Measurements from ENCODE around the gene LPP.

Gene LPP

DNA sequence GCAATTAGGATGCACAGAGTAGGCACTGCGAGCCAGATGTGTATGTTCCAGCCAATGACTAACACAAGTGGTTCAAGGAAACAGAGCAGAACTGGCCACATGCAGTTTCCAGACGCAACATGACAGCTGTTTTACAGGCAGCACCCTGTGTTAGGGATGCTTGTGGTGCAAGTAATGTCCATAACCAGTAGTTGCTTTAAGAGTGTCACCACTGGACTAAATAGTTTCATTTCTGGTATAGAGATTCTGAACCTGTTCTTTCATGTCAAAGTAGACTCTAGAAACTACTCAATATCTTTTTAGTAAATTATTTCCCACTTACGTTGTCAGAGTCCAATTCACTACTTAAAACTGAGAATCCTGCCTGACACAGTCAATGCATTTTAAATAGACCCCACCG is 14.5 kb upstream of the LPP start:
- no peak for DNase-seq

- no peak for DNase-seq
Observed at GRCh38 chr3:188146219-188146618, 7.7 kb upstream of the LPP start.

- no peak for DNase-seq
Observed at GRCh38 chr3:188147782-188148181, 6.2 kb upstream of the LPP start.

DNA sequence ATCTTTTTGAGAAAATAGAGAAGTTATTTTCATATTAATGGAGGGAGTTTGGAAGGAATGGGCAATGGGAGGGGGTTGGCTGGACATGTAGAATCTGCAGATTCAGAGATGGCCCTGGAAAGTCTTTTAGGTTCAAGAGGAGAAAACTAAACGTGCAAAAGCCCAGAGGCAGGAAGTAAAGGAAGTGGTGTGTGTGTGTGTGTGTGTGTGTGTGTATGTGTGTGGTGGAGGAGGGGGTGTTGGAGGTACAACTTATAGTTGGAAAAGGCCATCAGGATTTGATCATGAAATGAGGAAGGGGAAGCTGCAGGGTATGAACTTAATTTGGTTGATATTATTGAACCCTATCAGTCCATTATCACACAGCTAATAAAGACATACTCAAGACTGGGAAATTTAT is 5.6 kb upstream of the LPP start:
- DNase-seq, result no peak

- no peak for DNase-seq
Observed at GRCh38 chr3:188149587-188149986, 4.4 kb upstream of the LPP start.

DNA sequence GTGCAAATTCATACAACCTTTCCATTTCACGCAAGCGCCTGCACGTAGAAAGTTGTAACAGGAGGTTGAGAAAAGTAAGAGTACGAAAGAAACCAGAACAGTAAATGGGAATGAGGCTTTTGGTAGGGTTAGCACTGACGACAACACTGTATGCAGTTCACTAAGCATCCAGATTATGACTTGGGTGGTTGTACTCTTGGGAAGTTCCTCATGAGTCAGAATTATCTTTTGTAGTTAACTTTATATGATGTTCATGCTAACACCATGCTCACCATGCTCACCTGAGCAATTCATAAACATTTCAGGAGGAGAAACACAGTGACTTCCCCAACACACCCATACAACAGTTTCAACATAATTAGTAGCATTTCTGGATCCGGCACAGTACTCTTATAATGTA is 3.0 kb upstream of the LPP start:
- no peak for DNase-seq

DNA sequence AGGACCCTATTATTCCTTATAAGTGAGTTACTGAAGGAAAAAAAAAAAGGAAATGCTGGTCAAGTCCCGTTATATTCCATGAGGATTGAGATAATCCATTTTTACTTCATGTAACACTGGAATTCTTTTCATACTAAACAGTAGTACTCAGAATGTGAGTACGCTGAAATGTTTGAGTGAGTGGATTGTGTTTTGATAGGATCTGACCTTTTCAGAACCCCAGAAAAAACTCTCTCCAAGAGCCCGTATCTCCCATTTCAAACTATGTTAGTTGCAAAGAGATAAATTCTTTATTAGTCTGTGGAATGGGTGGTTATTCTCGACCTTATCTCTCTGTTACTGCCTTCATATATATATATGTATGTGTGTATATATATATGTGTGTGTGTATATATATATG is 2.5 kb upstream of the LPP start:
- no peak for DNase-seq

GRCh38 chr3:188152660-188153436 is 1.1 kb upstream of the LPP start:
- no peak for DNase-seq

- DNase-seq, result no peak
Observed at GRCh38 chr3:188153437-188154013, 432 bp upstream of the LPP start.

DNA sequence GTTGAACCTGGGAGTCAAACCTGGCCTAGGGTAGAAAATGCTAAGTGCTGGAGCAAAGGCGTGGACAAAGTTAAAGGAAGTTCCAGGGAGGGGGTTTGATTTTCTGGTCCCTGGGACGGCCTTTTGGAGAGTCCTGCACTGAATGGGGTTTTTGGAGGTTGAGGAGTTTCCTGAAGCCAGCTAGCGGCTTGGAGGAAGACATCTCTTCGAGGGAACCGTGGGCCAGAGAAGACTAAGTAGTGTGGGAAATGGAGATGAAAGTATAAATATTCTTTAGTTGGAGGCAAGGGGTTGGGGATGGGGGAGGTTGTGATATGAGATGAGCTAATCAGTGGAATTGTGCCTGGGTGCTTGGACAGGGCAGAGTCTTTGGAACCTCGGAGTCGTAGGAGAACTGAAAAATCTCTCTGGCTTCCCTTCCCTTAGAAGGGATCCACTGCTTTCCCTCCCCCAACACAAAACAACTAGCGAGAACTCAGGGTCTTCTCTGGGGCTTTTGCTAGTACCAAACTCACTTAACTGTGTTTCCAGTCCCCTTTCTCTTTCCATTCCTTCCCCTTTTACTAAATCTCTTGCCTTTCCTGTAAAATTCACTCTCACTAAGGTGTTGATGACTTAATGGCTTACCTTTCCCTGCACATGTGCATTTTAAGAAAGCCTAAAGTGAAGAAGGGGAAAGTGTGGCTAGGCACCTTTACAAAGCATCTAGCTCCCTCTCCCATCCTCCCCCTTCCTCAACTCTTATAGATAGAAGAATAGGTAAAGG is 1.0 kb downstream of the LPP start:
- no peak for DNase-seq

- no peak for DNase-seq
Observed at GRCh38 chr3:188156056-188156455, 2.1 kb downstream of the LPP start.

GRCh38 chr3:188157407-188157806 is 3.5 kb downstream of the LPP start:
- no peak for DNase-seq

GRCh38 chr3:188157971-188158370 is 4.0 kb downstream of the LPP start:
- DNase-seq, result no peak

DNA sequence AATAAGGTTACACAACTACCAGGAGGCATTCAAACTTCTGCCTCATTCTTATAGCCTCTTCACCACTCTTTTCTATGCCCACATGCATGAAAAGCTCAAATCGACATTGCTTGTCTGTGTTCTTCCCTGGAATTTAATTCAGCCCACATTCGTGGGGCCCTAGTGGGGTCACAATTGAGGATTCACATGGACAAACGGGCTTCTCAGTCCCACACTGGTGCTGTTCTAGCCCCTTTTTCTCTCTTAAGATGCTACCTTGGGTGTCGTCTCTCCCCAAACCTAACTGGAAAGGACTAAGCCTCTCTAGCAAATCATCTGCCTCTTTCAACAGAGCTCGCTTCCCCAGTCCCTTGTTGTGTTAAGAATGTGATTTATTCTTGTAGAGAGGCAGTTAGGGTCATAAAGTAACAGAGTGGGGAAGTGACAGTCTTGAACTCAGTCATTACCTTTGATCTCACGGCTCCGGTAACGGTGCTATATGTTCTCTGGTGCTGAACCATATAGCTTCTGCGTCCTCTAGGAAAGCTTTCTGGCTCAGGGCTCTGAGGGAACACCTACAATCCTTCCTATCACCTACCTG is 4.9 kb downstream of the LPP start:
- DNase-seq, result no peak

GRCh38 chr3:188160751-188161150 is 6.8 kb downstream of the LPP start:
- no peak for DNase-seq

DNA sequence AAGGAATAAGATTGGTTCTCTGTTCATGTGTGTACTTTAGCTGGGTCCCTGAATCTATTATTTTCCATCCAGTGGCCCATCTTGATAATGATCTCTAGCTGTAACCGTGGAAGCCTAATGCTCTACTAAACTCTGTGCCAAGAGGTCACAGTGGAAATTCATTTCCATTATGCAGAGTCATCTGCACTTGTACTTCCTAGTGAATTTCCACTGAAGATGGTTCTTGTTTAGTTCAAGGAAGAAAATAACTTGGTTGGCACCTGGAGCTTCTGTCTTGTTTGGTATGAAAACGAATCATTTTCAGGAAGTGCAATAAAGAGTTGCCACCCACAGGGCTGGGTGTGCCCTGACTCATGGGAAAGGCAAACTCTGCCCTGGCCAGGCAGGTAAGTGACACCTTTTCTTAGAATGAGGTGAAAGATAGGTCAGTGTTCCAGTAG is 10.3 kb downstream of the LPP start:
- no peak for DNase-seq

- DNase-seq, result no peak
Observed at GRCh38 chr3:188165596-188165995, 11.6 kb downstream of the LPP start.

GRCh38 chr3:188166441-188166840 is 12.5 kb downstream of the LPP start:
- DNase-seq, result no peak

DNA sequence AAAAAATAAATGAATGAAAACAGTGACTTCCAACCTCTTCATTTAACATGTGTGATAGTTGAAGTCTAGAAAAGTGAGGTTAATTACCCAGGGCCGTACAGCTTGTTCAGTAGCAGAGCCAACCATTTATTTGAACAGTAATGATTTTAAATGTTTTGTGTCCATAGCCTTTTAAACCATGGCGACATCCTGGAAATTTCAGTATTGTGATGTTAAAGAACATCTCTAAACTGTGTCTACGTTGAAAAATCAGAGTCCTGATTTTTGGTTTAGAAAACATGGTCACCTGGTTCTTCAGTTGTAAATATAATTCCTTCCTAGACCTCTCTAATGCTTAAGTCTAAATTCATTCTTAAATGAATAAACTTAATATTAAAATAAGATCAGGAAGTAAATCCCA is 14.2 kb downstream of the LPP start:
- DNase-seq, result no peak

- no peak for DNase-seq
Observed at GRCh38 chr3:188168648-188169047, 14.7 kb downstream of the LPP start.

- DNase-seq, result no peak
Observed at GRCh38 chr3:188169830-188170455, 16.0 kb downstream of the LPP start.

- DNase-seq, result no peak
Observed at GRCh38 chr3:188170461-188171459, 16.8 kb downstream of the LPP start.

All from NCI-H1092 (cell line).